ENCODE results near the gene MXI1.
"Not testable (repeated sequence)": the region's sequence is repeated elsewhere in the genome, so short reads cannot be mapped to it uniquely, and the experiment has no call there.

Gene MXI1

GRCh38 chr10:110324805-110325280 lies 117.4 kb downstream of the MXI1 start:
- peak; percentile 46 for DNase-seq

GRCh38 chr10:110326351-110327032 lies 119.1 kb downstream of the MXI1 start:
- no peak for DNase-seq

DNA sequence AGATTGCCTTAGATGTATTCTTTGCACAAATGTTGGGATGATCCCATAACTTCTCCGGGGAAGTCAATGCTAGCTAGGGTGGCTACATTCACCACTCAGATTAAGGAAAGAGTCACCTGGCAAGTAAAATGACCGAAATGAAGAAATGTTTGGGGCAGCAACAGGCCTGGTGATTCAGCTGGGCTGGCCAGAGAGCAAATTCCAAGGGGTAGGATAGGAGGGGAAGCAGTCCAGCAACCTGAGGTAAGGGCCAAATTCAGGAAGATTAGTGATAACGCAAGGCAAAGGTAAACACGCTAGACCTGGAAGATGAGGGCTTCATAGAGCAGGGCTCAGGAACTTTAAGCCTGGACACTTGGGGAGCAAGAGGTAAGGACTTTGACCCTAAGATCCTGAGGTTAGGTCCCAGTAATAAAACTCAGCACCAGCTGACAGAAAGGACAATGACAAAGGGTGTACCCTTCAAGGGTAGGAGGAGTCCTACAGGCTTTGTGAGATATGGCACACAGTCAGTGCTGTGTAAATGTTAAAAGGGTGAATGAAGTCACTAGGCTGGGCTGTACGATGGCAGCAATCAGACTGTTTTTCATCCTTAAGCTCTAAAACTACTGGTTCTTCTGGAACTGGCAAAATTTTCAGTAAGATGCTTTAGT lies 120.0 kb downstream of the MXI1 start:
- no peak for DNase-seq

GRCh38 chr10:110330675-110331074 lies 123.3 kb downstream of the MXI1 start:
- DNase-seq: no peak

DNA sequence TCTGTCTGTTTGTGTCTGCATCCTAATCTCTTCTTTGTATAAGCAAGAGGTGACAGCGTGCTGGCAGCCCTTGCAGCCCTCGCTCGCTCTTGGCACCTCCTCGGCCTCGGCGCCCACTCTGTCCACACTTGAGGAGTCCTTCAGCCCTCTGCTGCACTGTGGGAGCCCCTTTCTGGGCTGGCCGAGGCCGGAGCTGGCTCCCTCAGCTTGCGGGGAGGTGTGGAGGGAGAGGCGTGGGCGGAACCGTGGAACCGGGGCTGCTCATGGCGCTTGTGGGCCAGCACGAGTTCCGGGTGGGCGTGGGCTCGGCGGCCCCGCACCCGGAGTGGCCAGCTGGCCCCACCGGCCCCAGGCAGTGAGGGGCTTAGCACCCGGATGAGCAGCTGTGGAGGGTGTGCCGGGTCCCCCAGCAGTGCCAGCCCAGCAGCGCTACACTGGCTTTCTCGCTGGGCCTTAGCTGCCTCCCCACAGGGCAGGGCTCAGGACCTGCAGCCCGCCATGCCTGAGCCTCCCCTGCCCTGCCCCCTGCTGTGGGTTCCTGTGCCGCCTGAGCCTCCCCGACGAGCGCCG lies 123.9 kb downstream of the MXI1 start:
- DNase-seq: not testable (repeated sequence)

DNA sequence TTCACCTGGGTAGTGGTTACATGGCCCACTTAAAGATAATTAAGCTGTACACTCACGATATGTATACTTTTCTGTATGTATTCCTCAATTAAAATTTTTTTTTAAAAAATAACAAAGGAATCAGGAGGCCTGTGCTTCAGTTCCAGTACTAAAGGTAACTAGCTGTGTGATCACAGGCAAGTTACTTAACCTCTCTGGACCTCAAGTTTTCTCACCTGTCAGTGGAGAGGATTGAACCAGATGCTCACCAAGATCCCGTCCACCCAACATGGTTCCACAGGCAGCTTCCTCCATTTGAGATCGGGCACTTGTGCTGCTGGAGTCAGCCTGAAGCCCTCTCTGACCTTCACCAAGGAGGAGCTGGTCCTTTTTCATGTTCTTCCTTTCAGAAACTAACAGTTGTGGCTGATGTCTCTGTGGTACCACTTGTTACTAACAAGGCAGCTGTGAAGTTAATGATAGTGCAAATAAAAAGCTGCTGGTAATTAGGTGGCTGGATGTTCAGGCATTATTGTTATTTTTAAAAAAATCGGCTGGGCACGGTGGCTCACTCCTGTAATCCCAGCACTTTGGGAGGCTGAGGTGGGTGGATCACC lies 126.8 kb downstream of the MXI1 start:
- no peak for DNase-seq

GRCh38 chr10:110335314-110336064 lies 128.1 kb downstream of the MXI1 start:
- DNase-seq: peak; percentile 59

DNA sequence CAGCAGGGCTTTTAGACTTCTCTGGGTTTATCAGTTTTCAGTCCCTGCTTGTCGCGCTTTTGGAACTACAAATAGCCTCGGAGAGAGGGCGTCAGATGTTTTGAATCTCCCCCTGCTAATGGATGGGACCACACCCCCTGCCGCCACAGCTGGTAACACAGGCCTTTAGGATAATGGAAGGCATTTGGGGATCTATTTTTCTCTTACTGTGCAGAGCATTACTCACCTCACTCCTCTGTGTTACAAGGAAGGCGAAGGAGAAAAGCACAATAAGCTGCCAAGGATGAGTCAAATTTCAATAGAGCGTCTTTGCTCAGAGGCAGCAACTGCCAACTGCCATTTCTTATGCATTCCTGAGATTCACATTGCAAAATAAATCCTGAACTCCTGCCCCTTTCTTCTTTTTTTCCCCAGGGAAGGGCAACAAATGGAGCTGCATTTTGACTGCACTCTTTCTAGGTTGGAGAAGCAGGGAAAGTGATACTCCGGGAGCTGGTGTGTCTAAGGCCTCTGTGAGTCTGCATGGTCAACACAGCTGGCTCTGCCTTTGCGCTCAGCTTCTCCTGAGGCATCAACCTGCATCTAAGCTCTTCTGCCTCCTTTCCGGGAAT lies 128.8 kb downstream of the MXI1 start:
- DNase-seq: no peak
